NCI-H1417 treated with DMSO at 0.1 percent for 48 hours (cell line): ENCODE results near the gene CXCL16.

ENCODE experiments used
- DNase-seq: peaks from one replicate; lab custom pipeline; 2025; lab: John Stamatoyannopoulos, UW

The CXCL16 gene

GRCh38 chr17:4739122-4740024 is at the start of gene CXCL16, which contains the start of gene ZMYND15:
TSS of gene CXCL16 (minus strand) at chr17:4739928. CDS start at chr17:4739339, 589 bp downstream.
TSS of gene ZMYND15 (plus strand) at chr17:4739833. CDS start at chr17:4740549, 716 bp downstream.
- DNase-seq: no peak

GRCh38 chr17:4788807-4789700 is 49.3 kb upstream of the CXCL16 start, which contains the start of gene GLTPD2:
TSS of gene GLTPD2 (plus strand) at chr17:4788964. CDS start at chr17:4789012, 48 bp downstream.
- no peak for DNase-seq

- no peak for DNase-seq
Measured at GRCh38 chr17:4788159-4788806, 48.6 kb upstream of the CXCL16 start.

GRCh38 chr17:4786516-4786915 is 46.8 kb upstream of the CXCL16 start:
- DNase-seq: no peak

- DNase-seq: no peak
Measured at GRCh38 chr17:4786106-4786511, 46.4 kb upstream of the CXCL16 start, which contains the start of gene VMO1. TSS of gene VMO1 (minus strand) at chr17:4786364. CDS start at chr17:4786352, 12 bp downstream.

- no peak for DNase-seq
Measured at GRCh38 chr17:4785311-4786105, 45.8 kb upstream of the CXCL16 start.

- DNase-seq: no peak
Measured at GRCh38 chr17:4782652-4783051, 42.9 kb upstream of the CXCL16 start.

- DNase-seq: no peak
Measured at GRCh38 chr17:4780325-4780955, 40.7 kb upstream of the CXCL16 start.

GRCh38 chr17:4777969-4778760 is 38.4 kb upstream of the CXCL16 start:
- DNase-seq: no peak

- DNase-seq: no peak
Measured at GRCh38 chr17:4772235-4772613, 32.5 kb upstream of the CXCL16 start.

- DNase-seq: no peak
Measured at GRCh38 chr17:4771519-4772234, 31.9 kb upstream of the CXCL16 start, which contains the start of gene TM4SF5. TSS of gene TM4SF5 (plus strand) at chr17:4771886. CDS start at chr17:4771923, 37 bp downstream.

- no peak for DNase-seq
Measured at GRCh38 chr17:4769628-4770027, 29.9 kb upstream of the CXCL16 start.

GRCh38 chr17:4768298-4768697 is 28.6 kb upstream of the CXCL16 start:
- DNase-seq: no peak

GRCh38 chr17:4766723-4767122 is 27.0 kb upstream of the CXCL16 start:
- DNase-seq: no peak

GRCh38 chr17:4766201-4766600 is 26.5 kb upstream of the CXCL16 start:
- no peak for DNase-seq

- DNase-seq: no peak
Measured at GRCh38 chr17:4764595-4764994, 24.9 kb upstream of the CXCL16 start.

- no peak for DNase-seq
Measured at GRCh38 chr17:4759776-4760236, 20.1 kb upstream of the CXCL16 start.

GRCh38 chr17:4753392-4753791 is 13.7 kb upstream of the CXCL16 start:
- no peak for DNase-seq

GRCh38 chr17:4751932-4752331 is 12.2 kb upstream of the CXCL16 start:
- no peak for DNase-seq
